Measurements from ENCODE around the gene RICTOR. TPM values are rescaled to one million over a fixed set of nuclear protein-coding genes. Genes with fewer than 3 reads are reported as not detected.

The RICTOR gene
- total RNA-seq, 1 donor from 2014 or later, result 30.1 TPM

GRCh38 chr5:39108987-39109386 is 34.8 kb upstream of the RICTOR start:
- Mint-ChIP-seq H3K9me3 (no peaks in the 10 kb centered on the region), H3K27ac (no peak overlapping the region), H3K4me1 (ENCODE audit: low read depth) (no peaks in the 10 kb centered on the region), H3K4me3 (no peak overlapping the region), H3K27me3 (ENCODE audit: insufficient read depth) (no peaks in the 10 kb centered on the region), H3K36me3 (ENCODE audit: low read depth) (peaks cover 36% of the 10 kb centered on the region)
- intact Hi-C loops (cut with micrococcal nuclease), result no loop called here
- DNase-seq (ENCODE audit: low spot score), result no peak

GRCh38 chr5:39107350-39107749 is 33.2 kb upstream of the RICTOR start:
- Mint-ChIP-seq H3K4me3 (no peak overlapping the region), H3K9me3 (no peaks in the 10 kb centered on the region), H3K27me3 (ENCODE audit: insufficient read depth) (no peaks in the 10 kb centered on the region), H3K36me3 (ENCODE audit: low read depth) (peaks cover 41% of the 10 kb centered on the region), H3K4me1 (ENCODE audit: low read depth) (peaks cover 7% of the 10 kb centered on the region), H3K27ac (no peak overlapping the region)
- intact Hi-C loops (cut with micrococcal nuclease), result no loop called here
- no peak for DNase-seq (ENCODE audit: low spot score)

DNA sequence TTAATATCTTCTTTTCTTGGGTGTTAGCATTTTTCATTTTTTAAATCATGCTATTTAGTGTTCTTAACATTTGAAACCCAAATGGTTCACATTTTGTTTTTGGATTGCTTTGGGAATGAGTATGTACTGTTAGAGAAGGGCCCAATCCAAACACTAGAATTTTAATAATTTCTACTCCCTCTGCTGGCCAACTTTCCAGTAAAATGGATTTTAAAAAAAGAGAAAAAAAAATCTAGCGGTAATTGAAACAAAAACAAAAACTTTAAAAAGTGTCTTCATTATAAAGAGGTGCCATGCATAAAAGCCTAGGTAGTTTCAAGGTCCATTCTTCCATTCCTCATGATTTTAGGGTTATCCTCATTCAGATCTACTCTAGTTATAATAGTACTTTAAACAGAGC is 32.1 kb upstream of the RICTOR start:
- no peaks in the 10 kb centered on the region for H3K9me3 Mint-ChIP-seq
- intact Hi-C loops (cut with micrococcal nuclease), result no loop called here
- H3K27ac Mint-ChIP-seq, result no peak overlapping the region
- H3K4me3 Mint-ChIP-seq, result no peak overlapping the region
- H3K27me3 Mint-ChIP-seq (ENCODE audit: insufficient read depth), result no peaks in the 10 kb centered on the region
- H3K36me3 Mint-ChIP-seq (ENCODE audit: low read depth), result peaks cover 43% of the 10 kb centered on the region
- peaks cover 13% of the 10 kb centered on the region for H3K4me1 Mint-ChIP-seq (ENCODE audit: low read depth)
- DNase-seq (ENCODE audit: low spot score), result no peak

GRCh38 chr5:39104221-39104620 is 30.0 kb upstream of the RICTOR start:
- H3K4me3 Mint-ChIP-seq, result no peak overlapping the region
- intact Hi-C loops (cut with micrococcal nuclease), result no loop called here
- no peak for DNase-seq (ENCODE audit: low spot score)
- no peaks in the 10 kb centered on the region for H3K27me3 Mint-ChIP-seq (ENCODE audit: insufficient read depth)
- H3K36me3 Mint-ChIP-seq (ENCODE audit: low read depth), result peaks cover 40% of the 10 kb centered on the region
- H3K27ac Mint-ChIP-seq, result no peak overlapping the region
- H3K9me3 Mint-ChIP-seq, result no peaks in the 10 kb centered on the region
- H3K4me1 Mint-ChIP-seq (ENCODE audit: low read depth), result peaks cover 30% of the 10 kb centered on the region

- intact Hi-C loops (cut with micrococcal nuclease), result no loop called here
- peak overlapping the region; percentile 26 for H3K27ac Mint-ChIP-seq
- H3K27me3 Mint-ChIP-seq (ENCODE audit: insufficient read depth), result no peaks in the 10 kb centered on the region
- H3K4me3 Mint-ChIP-seq, result no peak overlapping the region
- no peaks in the 10 kb centered on the region for H3K9me3 Mint-ChIP-seq
- DNase-seq (ENCODE audit: low spot score), result no peak
- peaks cover 30% of the 10 kb centered on the region for H3K4me1 Mint-ChIP-seq (ENCODE audit: low read depth)
- peaks cover 39% of the 10 kb centered on the region for H3K36me3 Mint-ChIP-seq (ENCODE audit: low read depth)
Observed at GRCh38 chr5:39102684-39103155, 28.5 kb upstream of the RICTOR start.

DNA sequence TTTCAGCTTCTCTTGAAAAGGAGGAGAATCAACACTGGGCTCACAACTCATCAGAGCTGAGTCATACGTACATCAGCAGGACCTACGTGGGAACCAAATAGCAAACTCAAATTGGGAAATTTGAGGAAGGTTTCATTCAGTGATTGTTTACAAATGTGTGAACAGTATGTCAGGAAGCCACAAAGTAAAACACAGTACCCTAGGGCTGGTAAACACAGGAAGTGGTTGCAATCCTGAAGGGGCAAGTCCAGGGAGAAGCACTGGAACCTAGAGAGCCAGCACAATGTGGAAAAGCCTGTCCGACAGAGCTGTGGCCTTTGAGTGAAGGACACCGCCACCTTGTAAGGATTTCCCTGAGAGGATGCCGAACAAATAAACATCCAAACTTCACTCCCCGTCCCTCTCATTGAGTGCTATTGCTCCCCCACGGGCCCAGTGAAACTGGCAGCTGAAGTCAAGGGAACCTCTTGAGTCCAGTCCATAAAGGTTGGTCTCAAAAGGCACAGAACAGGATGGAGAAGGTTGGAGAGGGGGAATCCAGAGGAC is 26.7 kb upstream of the RICTOR start:
- no peaks in the 10 kb centered on the region for H3K9me3 Mint-ChIP-seq
- no peak for DNase-seq (ENCODE audit: low spot score)
- H3K36me3 Mint-ChIP-seq (ENCODE audit: low read depth), result peaks cover 32% of the 10 kb centered on the region
- H3K27ac Mint-ChIP-seq, result no peak overlapping the region
- H3K27me3 Mint-ChIP-seq (ENCODE audit: insufficient read depth), result no peaks in the 10 kb centered on the region
- intact Hi-C loops (cut with micrococcal nuclease), result no loop called here
- no peak overlapping the region for H3K4me3 Mint-ChIP-seq
- peaks cover 30% of the 10 kb centered on the region for H3K4me1 Mint-ChIP-seq (ENCODE audit: low read depth)

- no peak overlapping the region for H3K27ac Mint-ChIP-seq
- intact Hi-C loops (cut with micrococcal nuclease), result no loop called here
- no peak for DNase-seq (ENCODE audit: low spot score)
- H3K36me3 Mint-ChIP-seq (ENCODE audit: low read depth), result peaks cover 32% of the 10 kb centered on the region
- peaks cover 35% of the 10 kb centered on the region for H3K4me1 Mint-ChIP-seq (ENCODE audit: low read depth)
- no peaks in the 10 kb centered on the region for H3K9me3 Mint-ChIP-seq
- H3K27me3 Mint-ChIP-seq (ENCODE audit: insufficient read depth), result no peaks in the 10 kb centered on the region
- no peak overlapping the region for H3K4me3 Mint-ChIP-seq
Observed at GRCh38 chr5:39100301-39100850, 26.2 kb upstream of the RICTOR start.

GRCh38 chr5:39099831-39100230 is 25.6 kb upstream of the RICTOR start:
- H3K4me1 Mint-ChIP-seq (ENCODE audit: low read depth), result peaks cover 35% of the 10 kb centered on the region
- H3K4me3 Mint-ChIP-seq, result no peak overlapping the region
- peaks cover 30% of the 10 kb centered on the region for H3K36me3 Mint-ChIP-seq (ENCODE audit: low read depth)
- intact Hi-C loops (cut with micrococcal nuclease), result no loop called here
- H3K27me3 Mint-ChIP-seq (ENCODE audit: insufficient read depth), result no peaks in the 10 kb centered on the region
- H3K27ac Mint-ChIP-seq, result no peak overlapping the region
- no peak for DNase-seq (ENCODE audit: low spot score)
- no peaks in the 10 kb centered on the region for H3K9me3 Mint-ChIP-seq

DNA sequence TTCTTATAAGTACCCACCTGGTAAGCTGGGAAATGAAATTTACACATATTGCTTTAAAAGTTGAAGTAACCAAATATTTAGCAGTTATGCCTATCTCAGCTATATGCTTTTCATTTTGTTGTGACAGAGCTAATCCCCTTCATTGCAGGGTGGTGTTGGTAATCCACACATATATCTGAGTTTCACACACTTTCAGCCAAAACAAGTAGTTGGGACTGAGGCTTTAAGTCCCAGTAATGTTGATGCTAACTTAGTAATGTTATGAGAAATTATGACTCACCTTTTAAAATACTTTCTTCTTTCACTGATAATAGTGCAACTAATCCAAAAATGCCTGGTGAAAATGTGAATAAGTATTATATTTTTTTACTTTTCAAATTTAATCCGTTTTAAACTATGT is 19.2 kb upstream of the RICTOR start:
- Mint-ChIP-seq H3K36me3 (ENCODE audit: low read depth) (no peaks in the 10 kb centered on the region), H3K4me3 (no peak overlapping the region), H3K4me1 (ENCODE audit: low read depth) (peaks cover 10% of the 10 kb centered on the region), H3K27ac (no peak overlapping the region), H3K9me3 (no peaks in the 10 kb centered on the region), H3K27me3 (ENCODE audit: insufficient read depth) (peaks cover 23% of the 10 kb centered on the region)
- intact Hi-C loops (cut with micrococcal nuclease), result no loop called here
- DNase-seq (ENCODE audit: low spot score), result no peak

- no peaks in the 10 kb centered on the region for H3K36me3 Mint-ChIP-seq (ENCODE audit: low read depth)
- intact Hi-C loops (cut with micrococcal nuclease), result no loop called here
Observed at GRCh38 chr5:39092581-39093351, 18.6 kb upstream of the RICTOR start.

DNA sequence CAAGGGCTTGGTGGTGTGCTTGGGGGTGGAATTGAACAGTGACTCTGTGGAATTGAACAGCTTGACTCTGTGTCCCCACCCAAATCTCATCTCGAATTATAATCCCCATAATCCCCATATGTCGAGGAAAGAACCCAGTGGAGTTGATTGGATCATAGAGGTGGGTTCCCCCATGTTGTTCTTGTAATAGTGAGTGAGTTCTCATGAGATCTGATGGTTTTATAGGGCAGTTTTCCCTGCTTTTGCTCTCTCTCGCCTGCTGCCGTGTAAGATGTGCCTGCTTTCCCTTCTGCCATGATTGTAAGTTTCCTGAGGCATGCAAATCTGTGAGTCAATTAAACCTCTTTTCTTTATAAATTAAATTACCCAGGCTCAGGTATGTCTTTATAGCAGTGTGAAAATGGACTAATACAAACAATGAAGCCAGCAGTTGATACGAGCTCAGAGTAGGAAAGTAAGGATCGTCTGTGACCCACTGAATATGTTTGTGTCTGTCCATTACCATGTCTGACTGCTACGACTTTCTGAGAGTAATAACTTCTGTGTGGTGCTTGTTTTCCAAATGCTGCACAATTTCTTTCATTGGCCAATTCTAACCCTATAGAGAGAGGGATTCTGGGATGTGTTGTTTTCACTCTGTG is 17.9 kb upstream of the RICTOR start:
- H3K36me3 Mint-ChIP-seq (ENCODE audit: low read depth), result no peaks in the 10 kb centered on the region

More at GRCh38 chr5:39092581-39093351, 18.6 kb upstream of the RICTOR start:
- no peak for DNase-seq (ENCODE audit: low spot score)
- H3K27me3 Mint-ChIP-seq (ENCODE audit: insufficient read depth), result peaks cover 27% of the 10 kb centered on the region
- H3K27ac Mint-ChIP-seq, result no peak overlapping the region
- no peak overlapping the region for H3K4me3 Mint-ChIP-seq
- H3K9me3 Mint-ChIP-seq, result no peaks in the 10 kb centered on the region
- peaks cover 10% of the 10 kb centered on the region for H3K4me1 Mint-ChIP-seq (ENCODE audit: low read depth)

GRCh38 chr5:39083968-39084367 is 9.8 kb upstream of the RICTOR start:
- H3K27ac Mint-ChIP-seq, result no peak overlapping the region
- no peaks in the 10 kb centered on the region for H3K9me3 Mint-ChIP-seq
- no peak overlapping the region for H3K4me3 Mint-ChIP-seq
- intact Hi-C loops (cut with micrococcal nuclease), result loop anchor here (5.0 kb wide), 1 partner anchor 1493 kb away; no protein-coding TSS in a partner anchor
- peaks cover 22% of the 10 kb centered on the region for H3K27me3 Mint-ChIP-seq (ENCODE audit: insufficient read depth)
- DNase-seq (ENCODE audit: low spot score), result no peak
- H3K36me3 Mint-ChIP-seq (ENCODE audit: low read depth), result no peaks in the 10 kb centered on the region
- peaks cover 10% of the 10 kb centered on the region for H3K4me1 Mint-ChIP-seq (ENCODE audit: low read depth)

More for the DNA sequence above, 17.9 kb upstream of the RICTOR start:
- intact Hi-C loops (cut with micrococcal nuclease), result no loop called here
- Mint-ChIP-seq H3K9me3 (no peaks in the 10 kb centered on the region), H3K4me3 (no peak overlapping the region), H3K27ac (no peak overlapping the region), H3K4me1 (ENCODE audit: low read depth) (peaks cover 10% of the 10 kb centered on the region), H3K27me3 (ENCODE audit: insufficient read depth) (peaks cover 27% of the 10 kb centered on the region)
- no peak for DNase-seq (ENCODE audit: low spot score)

- no peak for DNase-seq (ENCODE audit: low spot score)
- Mint-ChIP-seq H3K27ac (no peak overlapping the region), H3K4me1 (ENCODE audit: low read depth) (peaks cover 11% of the 10 kb centered on the region), H3K36me3 (ENCODE audit: low read depth) (no peaks in the 10 kb centered on the region), H3K9me3 (no peaks in the 10 kb centered on the region), H3K27me3 (ENCODE audit: insufficient read depth) (peaks cover 19% of the 10 kb centered on the region), H3K4me3 (no peak overlapping the region)
- intact Hi-C loops (cut with micrococcal nuclease), result loop anchor here (5.0 kb wide), 1 partner anchor 1494 kb away; no protein-coding TSS in a partner anchor
Observed at GRCh38 chr5:39082995-39083394, 8.8 kb upstream of the RICTOR start.

Data from activated T-helper 1 cell treated with anti-CD3 and anti-CD28 coated beads, Interleukin-12 subunit alpha, Interleukin-12 subunit beta, Interleukin-2, Interleukin-4 antibody, amounts not matched to agents 30 ng/mL and 10 ng/mL and 1 ng/mL, durations not matched to agents 14 hours and 24 hours and 36 hours (primary cell).